ENCODE results near the gene CTDSPL. TPM values are rescaled to one million over a fixed set of nuclear protein-coding genes. Genes with fewer than 3 reads are reported as not detected.

Gene CTDSPL
- total and polyA plus RNA-seq, 2 of the 13 experiments (the other 11 are each of a cell fraction or from before 2014, with no cell fraction given) = 26.1 to 142 TPM

DNA sequence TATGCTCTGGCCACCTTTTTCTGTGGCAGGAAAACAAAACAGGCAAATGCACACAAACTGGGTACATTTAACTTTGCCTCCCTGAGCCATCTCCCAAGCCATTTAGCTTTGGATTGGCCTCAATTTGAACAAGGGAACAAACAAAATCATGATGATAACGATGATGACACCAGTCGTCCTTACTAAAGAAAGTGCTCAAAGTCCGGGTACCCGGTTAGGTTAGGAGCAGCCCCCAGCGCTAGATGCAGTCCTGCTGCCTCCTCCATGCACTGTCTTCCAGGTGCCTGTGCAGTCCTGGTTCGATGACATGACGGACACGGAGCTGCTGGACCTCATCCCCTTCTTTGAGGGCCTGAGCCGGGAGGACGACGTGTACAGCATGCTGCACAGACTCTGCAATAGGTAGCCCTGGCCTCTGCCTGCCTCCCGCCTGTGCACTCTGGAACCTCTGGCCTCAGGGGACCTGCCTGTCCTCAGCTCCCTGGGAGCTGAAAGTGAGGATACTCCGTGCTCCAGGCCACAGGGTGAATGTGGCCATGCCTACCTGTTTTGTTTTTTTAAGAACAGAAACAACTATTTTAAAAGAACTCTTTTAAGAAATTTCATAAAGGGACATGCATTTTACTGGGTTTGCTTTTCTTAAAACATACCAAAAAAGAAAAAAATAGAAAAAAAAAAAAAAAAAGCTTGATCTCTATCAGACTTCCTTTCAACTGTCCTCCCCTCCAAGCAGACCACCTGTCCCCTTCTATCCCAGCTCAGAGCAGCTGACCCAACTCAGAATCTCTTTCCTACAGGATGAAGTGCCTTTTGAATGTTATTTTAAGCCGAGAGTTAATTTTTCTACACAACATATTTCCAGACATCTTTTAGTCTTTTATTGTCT, 119.0 kb downstream of the CTDSPL start (continued):
- TF ChIP-seq, protein P1, sequence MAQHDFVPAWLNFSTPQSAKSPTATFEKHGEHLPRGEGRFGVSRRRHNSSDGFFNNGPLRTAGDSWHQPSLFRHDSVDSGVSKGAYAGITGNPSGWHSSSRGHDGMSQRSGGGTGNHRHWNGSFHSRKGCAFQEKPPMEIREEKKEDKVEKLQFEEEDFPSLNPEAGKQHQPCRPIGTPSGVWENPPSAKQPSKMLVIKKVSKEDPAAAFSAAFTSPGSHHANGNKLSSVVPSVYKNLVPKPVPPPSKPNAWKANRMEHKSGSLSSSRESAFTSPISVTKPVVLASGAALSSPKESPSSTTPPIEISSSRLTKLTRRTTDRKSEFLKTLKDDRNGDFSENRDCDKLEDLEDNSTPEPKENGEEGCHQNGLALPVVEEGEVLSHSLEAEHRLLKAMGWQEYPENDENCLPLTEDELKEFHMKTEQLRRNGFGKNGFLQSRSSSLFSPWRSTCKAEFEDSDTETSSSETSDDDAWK (CRISPR knock-in tag; IDR thresholded peaks at IDR 0.05) = no peak
- TF ChIP-seq ZNF780A (CRISPR knock-in tag; IDR thresholded peaks at IDR 0.05) (no peak), ZC3H4 (CRISPR knock-in tag; IDR thresholded peaks at IDR 0.05; ENCODE audit: borderline replicate concordance) (no peak), ZNF557 (CRISPR knock-in tag; IDR thresholded peaks at IDR 0.05) (no peak), SRSF4 (IDR thresholded peaks at IDR 0.05; ENCODE audit: low read depth, low read length, poor library complexity, severe bottlenecking) (no peak), NCOA1 (CRISPR knock-in tag; IDR thresholded peaks at IDR 0.05) (no peak), ZMYM4 (CRISPR knock-in tag; IDR thresholded peaks at IDR 0.05) (0 out of 2 replicates have a peak, but pooled peaks have one; percentile 31), TEAD3 (CRISPR knock-in tag; optimal IDR thresholded peaks at IDR 0.05; ENCODE audit: borderline replicate concordance) (no peak), RARG (CRISPR knock-in tag; IDR thresholded peaks at IDR 0.05; ENCODE audit: low read depth) (no peak), ZNF563 (CRISPR knock-in tag; IDR thresholded peaks at IDR 0.05) (no peak), RXRA (CRISPR knock-in tag; IDR thresholded peaks at IDR 0.05) (peak; percentile 58; the same call in 1 of the 2 replicates)
- TF ChIP-seq, protein P2, sequence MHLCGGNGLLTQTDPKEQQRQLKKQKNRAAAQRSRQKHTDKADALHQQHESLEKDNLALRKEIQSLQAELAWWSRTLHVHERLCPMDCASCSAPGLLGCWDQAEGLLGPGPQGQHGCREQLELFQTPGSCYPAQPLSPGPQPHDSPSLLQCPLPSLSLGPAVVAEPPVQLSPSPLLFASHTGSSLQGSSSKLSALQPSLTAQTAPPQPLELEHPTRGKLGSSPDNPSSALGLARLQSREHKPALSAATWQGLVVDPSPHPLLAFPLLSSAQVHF (CRISPR knock-in tag; IDR thresholded peaks at IDR 0.05) = no peak
- TF ChIP-seq, protein P3, sequence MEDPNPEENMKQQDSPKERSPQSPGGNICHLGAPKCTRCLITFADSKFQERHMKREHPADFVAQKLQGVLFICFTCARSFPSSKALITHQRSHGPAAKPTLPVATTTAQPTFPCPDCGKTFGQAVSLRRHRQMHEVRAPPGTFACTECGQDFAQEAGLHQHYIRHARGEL (CRISPR knock-in tag; IDR thresholded peaks at IDR 0.05) = 0 out of 2 replicates have a peak, but pooled peaks have one; percentile 25
- TF ChIP-seq, protein P4, sequence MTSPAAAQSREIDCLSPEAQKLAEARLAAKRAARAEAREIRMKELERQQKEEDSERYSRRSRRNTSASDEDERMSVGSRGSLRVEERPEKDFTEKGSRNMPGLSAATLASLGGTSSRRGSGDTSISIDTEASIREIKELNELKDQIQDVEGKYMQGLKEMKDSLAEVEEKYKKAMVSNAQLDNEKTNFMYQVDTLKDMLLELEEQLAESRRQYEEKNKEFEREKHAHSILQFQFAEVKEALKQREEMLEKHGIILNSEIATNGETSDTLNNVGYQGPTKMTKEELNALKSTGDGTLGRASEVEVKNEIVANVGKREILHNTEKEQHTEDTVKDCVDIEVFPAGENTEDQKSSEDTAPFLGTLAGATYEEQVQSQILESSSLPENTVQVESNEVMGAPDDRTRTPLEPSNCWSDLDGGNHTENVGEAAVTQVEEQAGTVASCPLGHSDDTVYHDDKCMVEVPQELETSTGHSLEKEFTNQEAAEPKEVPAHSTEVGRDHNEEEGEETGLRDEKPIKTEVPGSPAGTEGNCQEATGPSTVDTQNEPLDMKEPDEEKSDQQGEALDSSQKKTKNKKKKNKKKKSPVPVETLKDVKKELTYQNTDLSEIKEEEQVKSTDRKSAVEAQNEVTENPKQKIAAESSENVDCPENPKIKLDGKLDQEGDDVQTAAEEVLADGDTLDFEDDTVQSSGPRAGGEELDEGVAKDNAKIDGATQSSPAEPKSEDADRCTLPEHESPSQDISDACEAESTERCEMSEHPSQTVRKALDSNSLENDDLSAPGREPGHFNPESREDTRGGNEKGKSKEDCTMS (CRISPR knock-in tag; conservative IDR thresholded peaks at IDR 0.05) = no peak
- TF ChIP-seq, protein P5, sequence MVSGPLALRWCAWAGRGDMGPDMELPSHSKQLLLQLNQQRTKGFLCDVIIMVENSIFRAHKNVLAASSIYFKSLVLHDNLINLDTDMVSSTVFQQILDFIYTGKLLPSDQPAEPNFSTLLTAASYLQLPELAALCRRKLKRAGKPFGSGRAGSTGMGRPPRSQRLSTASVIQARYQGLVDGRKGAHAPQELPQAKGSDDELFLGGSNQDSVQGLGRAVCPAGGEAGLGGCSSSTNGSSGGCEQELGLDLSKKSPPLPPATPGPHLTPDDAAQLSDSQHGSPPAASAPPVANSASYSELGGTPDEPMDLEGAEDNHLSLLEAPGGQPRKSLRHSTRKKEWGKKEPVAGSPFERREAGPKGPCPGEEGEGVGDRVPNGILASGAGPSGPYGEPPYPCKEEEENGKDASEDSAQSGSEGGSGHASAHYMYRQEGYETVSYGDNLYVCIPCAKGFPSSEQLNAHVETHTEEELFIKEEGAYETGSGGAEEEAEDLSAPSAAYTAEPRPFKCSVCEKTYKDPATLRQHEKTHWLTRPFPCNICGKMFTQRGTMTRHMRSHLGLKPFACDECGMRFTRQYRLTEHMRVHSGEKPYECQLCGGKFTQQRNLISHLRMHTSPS (CRISPR knock-in tag; IDR thresholded peaks at IDR 0.05; ENCODE audit: low read depth) = no peak
- TF ChIP-seq, protein P6, sequence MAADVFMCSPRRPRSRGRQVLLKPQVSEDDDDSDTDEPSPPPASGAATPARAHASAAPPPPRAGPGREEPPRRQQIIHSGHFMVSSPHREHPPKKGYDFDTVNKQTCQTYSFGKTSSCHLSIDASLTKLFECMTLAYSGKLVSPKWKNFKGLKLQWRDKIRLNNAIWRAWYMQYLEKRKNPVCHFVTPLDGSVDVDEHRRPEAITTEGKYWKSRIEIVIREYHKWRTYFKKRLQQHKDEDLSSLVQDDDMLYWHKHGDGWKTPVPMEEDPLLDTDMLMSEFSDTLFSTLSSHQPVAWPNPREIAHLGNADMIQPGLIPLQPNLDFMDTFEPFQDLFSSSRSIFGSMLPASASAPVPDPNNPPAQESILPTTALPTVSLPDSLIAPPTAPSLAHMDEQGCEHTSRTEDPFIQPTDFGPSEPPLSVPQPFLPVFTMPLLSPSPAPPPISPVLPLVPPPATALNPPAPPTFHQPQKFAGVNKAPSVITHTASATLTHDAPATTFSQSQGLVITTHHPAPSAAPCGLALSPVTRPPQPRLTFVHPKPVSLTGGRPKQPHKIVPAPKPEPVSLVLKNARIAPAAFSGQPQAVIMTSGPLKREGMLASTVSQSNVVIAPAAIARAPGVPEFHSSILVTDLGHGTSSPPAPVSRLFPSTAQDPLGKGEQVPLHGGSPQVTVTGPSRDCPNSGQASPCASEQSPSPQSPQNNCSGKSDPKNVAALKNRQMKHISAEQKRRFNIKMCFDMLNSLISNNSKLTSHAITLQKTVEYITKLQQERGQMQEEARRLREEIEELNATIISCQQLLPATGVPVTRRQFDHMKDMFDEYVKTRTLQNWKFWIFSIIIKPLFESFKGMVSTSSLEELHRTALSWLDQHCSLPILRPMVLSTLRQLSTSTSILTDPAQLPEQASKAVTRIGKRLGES (CRISPR knock-in tag; IDR thresholded peaks at IDR 0.05; ENCODE audit: borderline replicate concordance) = no peak

All from HepG2 (cell line).